NCI-H510A treated with DMSO at 0.1 percent for 48 hours (cell line): ENCODE data around the gene ZNF592.
"Not testable (repeated sequence)": the region's sequence is repeated elsewhere in the genome, so short reads cannot be mapped to it uniquely, and the experiment has no call there.

Experiments used
- DNase-seq: peaks from one replicate; lab custom pipeline; 2025; lab: John Stamatoyannopoulos, UW

Gene ZNF592

GRCh38 chr15:84749111-84749991 lies 959 bp downstream of the ZNF592 start:
- DNase-seq: no peak

GRCh38 chr15:84750583-84751092 lies 2.2 kb downstream of the ZNF592 start:
- DNase-seq: no peak

DNA sequence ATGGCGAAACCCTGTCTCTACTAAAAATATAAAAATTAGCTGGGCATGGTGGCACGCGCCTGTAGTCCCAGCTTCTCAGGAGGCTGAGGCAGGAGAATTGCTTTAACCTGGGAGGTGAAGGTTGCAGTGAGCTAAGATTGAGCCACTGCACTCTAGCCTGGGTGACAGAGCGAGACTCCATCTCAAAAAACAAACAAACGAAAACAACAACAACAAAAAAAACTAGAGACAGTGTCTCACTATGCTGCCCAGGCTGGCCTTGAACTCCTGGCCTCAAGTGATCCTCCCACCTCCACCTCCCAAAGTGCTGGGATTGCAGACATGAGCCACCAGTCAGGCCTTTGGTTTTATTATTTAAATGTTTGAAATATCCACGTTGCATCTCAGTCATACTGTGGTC lies 3.3 kb downstream of the ZNF592 start:
- DNase-seq: not testable (repeated sequence)

- DNase-seq: no peak
Observed at GRCh38 chr15:84752195-84752594, 3.8 kb downstream of the ZNF592 start.

DNA sequence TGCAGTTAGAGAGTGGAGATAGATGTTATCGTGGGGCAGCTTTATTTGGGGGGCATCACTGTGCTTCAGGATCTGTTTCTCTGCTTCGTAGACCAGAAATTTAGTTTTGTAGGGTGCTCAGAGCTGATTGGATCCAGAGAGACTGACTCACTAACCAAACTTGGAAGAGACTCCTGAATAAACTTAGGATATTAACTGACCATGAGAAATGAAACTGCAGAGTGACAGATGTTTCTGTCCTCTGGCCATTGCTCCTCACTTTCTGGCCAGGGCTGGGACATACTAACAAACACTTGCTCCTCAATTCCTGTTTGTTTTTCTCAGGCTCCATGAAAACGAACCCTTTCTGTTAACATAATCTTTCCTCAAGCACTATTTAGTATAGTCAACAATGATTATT lies 4.3 kb downstream of the ZNF592 start:
- no peak for DNase-seq

DNA sequence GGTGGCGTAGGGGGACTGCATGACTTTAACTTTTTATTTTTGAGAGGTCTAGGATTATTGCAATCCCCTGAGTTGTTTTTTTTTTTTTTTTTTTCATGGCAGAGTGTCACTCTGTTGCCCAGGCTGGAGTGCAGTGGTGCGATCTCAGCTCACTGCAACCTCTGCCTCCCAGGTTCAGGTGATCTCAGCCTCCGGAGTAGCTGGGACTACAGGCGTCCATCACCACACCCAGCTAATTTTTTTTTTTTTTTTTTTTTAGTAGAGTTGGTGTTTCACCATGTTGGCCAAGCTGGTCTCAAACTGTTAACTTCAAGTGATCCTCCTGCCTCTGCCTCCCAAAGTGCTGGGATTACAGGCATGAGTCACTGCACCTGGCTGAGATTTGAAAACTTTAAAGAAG lies 6.5 kb downstream of the ZNF592 start:
- DNase-seq: not testable (repeated sequence)

GRCh38 chr15:84755736-84756527 lies 7.5 kb downstream of the ZNF592 start:
- DNase-seq: no peak

DNA sequence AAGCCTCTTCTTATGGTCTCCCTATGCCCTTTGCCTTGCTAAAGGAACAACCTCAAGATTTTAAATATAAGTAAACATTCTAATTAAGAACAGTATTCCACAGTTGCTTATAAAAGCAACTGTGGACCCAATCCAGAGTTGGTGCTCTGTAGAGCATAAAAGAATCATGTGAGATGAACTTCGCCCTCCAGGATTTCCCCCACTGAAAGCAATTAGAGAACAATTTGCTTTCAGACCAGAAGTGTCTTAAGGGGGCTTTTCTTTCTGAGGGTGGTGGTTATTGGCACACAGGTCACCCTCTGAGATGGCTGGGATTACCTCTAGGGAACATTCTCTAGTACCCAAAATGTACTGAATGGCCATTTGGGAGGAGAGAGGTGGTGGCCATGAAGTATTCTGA lies 10.6 kb downstream of the ZNF592 start:
- no peak for DNase-seq

DNA sequence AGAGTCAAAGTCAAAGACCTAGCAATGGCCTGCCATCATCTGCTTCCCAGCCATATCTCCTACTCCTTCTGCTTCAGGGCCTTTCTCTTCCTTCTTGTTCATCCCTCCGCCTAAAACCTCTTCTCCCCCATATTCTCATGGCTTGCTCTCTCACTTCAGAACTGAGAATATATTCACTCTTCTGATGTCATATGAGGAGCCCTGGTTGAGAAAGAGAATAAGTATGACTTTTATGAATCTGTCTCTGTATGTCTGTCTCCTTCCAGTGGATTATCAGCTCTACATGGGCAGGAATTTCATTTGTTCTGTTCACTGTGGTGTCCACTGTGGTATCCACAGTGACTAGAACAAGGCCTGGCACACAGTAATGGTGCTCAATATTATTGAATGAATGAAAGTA lies 11.8 kb downstream of the ZNF592 start:
- DNase-seq: no peak

DNA sequence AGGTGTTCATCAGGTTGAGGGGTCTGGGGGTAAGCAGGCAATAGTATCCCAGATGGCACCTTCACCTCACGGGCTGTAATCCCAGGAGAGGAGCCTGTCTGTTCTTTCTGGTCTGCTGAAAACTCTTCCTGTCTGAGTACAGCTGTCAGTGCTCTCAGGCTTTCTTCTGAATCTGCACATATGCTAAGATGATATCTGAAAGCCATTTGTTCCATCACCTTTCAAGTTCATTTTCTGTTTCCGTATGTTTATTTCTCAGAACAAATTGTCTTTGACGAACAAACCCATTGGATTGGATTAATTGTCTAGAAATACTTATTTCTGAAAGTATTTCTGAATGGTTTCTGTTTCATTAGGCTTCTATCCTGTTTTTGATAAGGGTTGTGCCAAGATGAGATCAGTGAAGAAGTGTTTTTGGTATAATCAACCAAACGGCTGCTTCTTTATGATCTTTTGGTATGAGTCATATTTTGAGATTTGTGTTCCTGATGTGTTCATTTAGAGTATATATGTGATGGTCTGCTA lies 13.3 kb downstream of the ZNF592 start:
- DNase-seq: no peak

- no peak for DNase-seq
Observed at GRCh38 chr15:84762840-84763572, 14.6 kb downstream of the ZNF592 start.

GRCh38 chr15:84764585-84764984 lies 16.2 kb downstream of the ZNF592 start:
- DNase-seq: no peak

GRCh38 chr15:84764989-84765388 lies 16.6 kb downstream of the ZNF592 start:
- DNase-seq: no peak

GRCh38 chr15:84765675-84766074 lies 17.3 kb downstream of the ZNF592 start:
- no peak for DNase-seq

- no peak for DNase-seq
Observed at GRCh38 chr15:84766461-84767035, 18.2 kb downstream of the ZNF592 start.

DNA sequence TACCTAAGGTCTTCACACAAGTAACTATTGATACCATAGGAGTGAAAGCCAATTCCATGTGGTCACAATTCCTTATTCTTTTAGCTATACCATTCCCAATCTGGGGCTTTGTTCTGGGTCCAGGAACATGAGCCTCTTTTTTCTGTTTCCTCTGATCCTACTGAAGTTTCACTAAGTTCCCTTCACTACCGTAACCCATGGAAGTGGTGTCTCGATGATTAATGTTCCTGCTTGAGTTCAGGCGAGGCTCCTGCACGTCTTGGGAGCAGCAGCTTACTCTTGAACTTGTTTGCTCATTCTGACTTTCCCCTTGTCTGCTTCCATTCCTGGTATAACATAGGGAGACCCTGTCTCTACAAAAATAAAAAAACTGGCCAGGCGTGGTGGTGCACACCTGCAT lies 23.6 kb downstream of the ZNF592 start:
- no peak for DNase-seq

GRCh38 chr15:84772467-84772866 lies 24.1 kb downstream of the ZNF592 start:
- no peak for DNase-seq

- no peak for DNase-seq
Observed at GRCh38 chr15:84773716-84774115, 25.3 kb downstream of the ZNF592 start.

DNA sequence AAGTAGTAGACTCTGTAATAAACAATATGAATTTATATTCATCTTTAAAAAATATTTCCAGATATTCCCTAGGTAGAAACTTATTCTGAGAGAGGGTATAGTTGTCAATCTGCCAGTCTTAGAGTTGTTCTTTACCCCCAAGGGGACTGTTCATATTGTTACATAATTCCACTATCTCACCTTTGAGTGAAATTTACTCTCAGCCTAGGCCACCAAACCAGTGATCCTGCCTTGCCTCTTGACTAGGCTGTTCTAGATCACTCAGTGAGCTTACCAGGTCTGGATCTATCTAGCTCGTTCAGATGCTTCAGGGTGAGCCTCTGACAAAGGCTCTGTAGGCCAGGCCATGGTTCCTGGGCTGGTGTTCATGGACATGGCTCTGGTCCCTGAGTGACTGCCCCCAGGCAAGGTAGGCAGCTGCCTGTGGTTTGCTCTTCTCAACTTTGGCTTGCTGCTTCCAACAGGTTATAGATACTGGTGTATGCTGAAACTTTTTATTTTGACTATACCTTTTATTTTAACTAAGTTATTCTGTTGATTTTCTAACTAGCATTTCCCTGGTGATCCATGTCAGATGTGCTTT lies 27.6 kb downstream of the ZNF592 start:
- DNase-seq: no peak

DNA sequence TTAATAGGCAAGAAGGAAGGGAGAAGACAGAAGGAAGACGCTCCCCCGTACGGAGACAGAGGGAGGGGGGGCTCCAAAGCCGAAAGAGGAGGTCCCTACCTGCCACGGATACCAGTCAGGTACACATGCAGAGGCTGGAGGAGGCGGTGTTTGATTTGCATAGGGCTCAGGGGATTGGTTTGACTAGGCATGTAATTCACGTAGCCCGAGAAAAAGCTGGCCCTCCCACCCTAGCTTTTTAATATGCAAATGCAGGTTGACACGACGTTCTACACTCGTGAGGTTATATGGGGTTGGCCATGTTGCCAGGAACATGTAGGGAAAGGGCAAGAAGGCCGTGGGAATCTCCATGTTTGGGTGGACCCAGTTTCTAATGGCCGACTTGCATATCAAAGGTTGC lies 29.8 kb downstream of the ZNF592 start:
- no peak for DNase-seq

DNA sequence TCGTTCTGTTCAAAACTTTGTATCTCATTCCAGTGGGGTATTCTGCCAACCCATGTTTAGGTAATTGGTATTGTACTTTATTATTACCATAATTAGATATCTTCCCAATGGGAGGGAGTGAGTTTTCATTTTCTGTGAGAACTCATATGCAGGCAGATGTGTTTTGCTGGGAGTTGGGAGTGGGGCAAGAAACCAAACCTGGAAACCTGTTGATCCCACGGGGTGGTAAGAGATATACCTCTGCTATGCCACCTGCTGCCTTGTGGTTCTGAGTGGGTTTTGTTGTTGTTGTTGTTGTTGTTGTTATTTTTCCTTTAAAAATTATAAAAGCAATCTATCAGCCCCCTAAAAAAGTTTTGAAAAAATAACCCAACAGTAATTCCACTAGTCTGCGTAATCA lies 32.1 kb downstream of the ZNF592 start:
- no peak for DNase-seq
